Hematopoietic multipotent progenitor cell (in vitro differentiated cells): Measurements from ENCODE around the gene EGLN1. TPM values are rescaled to one million over a fixed set of nuclear protein-coding genes. Genes with fewer than 3 reads are reported as not detected.

Experiments used
- DNase-seq, 3 donors: peaks; one replicate each; pipeline ENCODE4 v3.0.0-alpha.2; 2011 to 2015; ENCODE audit warnings: low read depth in 2 of 3, low spot score in 2 of 3
- total RNA-seq: library from RNA; depleted of rRNA; stranded (reverse); fragments of >200 nt; gene quantifications from one replicate; pipeline ENCODE4 v1.2.3, GENCODE V29; 2012

The EGLN1 gene
- total RNA-seq, 1 donor: 12.4 TPM

DNA sequence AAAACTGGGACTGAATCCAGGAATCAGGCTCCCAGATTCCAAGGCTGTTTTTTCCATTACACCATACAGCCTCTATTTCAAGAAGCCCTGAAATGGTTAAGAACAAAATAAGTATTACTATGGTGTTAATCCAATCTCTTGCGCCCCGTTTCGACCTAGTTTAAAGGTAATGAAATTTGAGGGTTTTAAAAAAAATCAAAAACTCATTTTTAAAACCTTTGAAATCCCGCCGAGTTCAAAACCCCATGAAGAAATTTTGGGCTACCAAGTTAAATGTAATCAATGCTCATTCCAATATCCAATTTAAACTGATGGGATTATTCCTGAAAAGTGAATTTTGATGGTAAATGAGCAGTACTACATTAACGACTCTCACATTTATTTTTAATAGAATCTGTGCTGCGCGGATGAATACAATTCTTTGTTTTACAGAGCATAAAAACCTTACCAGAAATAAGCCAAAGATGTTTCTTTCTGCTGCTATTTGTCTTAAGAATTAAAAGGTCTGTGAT, 767 bp upstream of the EGLN1 start:
- no peak for DNase-seq

GRCh38 chr1:231421546-231421970, 529 bp downstream of the EGLN1 start:
- DNase-seq: peak in 1 of 3 donors; percentile 19

DNA sequence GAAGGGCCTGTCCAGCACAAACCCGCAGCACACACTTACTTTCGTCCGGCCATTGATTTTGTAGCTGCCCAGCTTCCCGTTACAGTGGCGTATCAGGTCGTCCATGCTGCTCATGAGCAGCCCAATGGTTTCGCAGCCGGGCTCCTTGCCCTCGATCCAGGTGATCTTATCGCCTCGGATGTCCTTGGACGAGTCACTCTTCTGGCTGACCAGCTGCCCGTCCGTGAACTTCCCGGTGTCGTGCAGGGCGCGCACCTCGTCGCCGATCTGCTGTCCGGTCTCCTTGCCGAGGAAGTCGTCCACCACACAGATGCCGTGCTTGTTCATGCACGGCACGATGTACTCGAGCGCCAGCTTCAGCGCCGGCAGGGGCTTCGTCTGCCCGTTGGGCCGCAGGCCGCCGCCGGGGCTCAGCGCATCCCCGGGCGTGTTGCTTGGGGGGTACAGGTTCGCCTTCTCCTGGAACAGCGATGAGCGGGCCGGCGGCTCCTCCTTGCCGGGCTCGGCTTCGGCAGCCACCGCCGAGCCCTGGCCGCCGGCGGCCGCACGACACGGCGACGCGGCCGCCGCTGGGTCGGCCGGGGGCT, 1.0 kb downstream of the EGLN1 start:
- DNase-seq: peak; percentile 21 to 42 (median 41)

DNA sequence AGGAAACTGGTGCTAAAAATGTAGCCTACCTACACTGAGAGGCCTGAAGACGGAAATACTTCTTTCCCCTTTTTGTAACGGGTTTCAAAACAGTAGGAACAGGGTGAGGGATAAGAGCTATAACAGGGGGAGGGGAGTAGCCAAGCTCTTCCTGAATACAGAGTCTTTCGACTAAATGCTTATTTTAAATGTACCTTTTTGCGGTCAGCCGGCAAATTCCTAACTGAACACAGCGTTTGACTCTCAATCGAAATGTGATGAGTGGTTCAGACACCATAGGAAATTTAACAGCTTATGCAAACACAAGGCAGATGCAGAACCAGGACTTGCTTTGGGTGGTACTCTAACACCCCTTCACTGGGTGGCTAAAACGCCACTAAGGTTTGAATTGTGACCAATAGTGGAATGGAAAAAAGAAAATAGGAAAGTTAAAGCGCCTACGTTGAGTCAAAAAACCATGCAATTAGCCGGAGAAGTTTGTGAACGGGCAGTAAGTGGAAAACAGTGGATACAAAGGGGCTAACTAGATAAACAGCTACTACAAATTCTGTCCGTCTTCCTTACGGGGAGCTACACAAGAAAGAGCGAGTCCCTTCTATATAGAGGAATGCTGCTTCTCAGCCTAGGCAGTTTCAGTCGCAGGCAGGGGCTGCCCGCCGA, 1.7 kb downstream of the EGLN1 start:
- DNase-seq: peak in 2 of 3 donors; percentile 2 to 14

GRCh38 chr1:231419738-231420298, 2.3 kb downstream of the EGLN1 start:
- DNase-seq: no peak

GRCh38 chr1:231419147-231419546, 2.9 kb downstream of the EGLN1 start:
- DNase-seq: no peak

DNA sequence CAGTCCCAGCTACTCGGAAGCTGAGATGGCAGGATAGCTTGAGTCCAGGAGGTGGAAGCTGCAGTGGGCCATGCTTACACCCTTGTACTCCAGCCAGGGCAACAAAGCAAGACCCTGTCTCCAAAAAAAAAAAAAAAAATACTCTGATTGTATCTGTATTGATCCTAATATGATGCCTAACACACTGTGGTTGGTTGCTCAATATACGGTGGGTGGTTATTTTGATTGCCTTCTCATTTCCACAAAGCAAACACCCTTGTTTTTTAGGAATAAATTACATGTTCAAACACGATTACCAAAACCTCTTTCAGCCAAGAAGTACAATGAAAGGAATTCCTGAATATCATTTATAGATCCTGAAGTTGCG, 3.4 kb downstream of the EGLN1 start:
- DNase-seq: no peak

- no peak for DNase-seq
These were observed 3.9 kb downstream of the EGLN1 start for GRCh38 chr1:231418101-231418740.

GRCh38 chr1:231417513-231417912, 4.6 kb downstream of the EGLN1 start:
- no peak for DNase-seq

DNA sequence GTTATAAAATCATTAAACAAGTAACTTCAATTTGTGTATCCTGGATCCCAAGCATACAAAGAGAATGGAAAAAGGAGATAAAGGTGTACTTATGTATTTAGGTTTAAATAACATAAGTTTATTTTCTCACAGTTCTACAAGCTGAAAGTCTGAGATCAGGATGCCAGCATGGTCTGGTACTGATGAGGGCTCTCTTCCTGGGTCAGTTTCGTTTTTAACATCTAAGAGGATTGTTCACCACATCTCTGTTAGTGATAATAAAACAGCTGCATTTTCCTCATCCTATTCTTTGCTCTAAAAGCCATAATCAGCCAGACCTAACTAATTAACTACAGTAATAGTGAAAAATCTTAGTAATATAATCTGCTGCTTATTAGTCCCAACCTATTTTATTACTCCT, 5.2 kb downstream of the EGLN1 start:
- no peak for DNase-seq

GRCh38 chr1:231415018-231415583, 7.0 kb downstream of the EGLN1 start:
- no peak for DNase-seq

DNA sequence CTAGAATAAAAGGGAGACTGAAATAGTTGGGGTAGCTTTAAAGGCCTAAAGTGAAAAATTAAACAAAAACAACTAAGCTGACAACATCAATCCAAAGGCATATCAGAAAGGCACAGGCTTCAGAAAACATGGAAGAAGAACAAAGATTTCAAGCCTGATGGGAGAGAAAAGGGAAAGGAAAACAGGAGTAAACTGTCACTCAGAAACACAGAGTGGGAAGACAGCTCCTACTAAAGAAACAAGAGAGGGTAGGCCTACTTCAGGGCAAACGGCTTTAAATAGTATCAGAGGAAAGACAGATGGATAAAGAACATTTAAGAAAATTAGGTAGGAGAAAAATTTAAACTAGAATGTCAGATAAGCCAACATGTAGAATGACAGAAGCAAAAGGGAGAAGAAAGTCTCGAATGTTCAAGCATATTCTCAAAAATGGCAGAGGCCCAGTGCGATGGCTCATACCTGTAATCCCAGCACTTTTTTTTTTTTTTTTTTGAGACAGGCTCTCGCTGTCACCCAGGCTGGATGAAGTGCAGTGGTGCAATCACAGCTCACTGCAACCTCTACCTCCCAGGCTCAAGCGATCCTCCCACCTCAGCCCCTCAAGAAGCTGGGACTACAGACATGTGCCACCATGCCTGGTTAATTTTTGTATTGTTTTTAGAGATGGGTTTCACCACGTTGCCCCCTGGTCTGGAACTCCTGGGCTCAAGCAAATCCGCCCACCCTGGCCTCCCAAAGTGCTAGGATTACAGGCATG, 7.6 kb downstream of the EGLN1 start:
- no peak for DNase-seq

DNA sequence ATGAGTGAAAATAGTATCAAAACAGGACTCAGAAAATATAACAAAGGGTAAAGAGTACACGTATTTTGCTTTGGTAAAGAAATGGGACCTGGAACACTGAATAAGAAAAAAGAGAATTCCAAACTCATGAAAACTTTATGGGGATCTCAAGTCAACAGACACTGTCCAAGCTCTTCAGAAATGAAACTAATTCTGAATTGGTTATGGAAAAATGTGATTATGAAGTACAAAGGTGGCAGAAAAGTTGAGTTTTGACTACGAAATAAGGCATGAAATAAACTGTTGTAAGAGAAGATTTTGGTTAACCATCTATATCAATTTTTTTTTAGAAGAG, 8.4 kb downstream of the EGLN1 start:
- no peak for DNase-seq

DNA sequence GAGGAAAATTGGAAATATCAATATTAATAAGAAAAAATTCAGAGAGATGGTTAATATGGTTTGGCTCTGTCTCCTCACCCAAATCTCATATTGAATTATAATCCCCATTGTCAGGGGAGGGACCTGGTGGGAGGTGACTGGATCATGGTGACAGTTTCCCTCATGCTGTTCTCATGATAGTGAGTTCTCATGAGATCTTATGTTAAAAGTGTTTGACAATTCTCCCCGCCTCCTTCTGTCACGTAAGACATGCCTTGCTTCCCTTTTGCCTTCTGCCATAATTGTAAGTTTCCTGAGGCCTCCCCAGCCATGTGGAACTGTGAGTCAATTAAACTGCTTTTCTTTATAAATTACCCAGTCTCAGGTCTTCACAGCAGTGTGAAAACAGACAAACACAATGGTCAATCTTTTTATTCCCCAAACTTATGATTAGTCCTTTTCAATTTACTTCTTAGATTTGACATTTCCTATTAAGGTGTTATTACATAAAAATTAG, 11.0 kb downstream of the EGLN1 start:
- no peak for DNase-seq

DNA sequence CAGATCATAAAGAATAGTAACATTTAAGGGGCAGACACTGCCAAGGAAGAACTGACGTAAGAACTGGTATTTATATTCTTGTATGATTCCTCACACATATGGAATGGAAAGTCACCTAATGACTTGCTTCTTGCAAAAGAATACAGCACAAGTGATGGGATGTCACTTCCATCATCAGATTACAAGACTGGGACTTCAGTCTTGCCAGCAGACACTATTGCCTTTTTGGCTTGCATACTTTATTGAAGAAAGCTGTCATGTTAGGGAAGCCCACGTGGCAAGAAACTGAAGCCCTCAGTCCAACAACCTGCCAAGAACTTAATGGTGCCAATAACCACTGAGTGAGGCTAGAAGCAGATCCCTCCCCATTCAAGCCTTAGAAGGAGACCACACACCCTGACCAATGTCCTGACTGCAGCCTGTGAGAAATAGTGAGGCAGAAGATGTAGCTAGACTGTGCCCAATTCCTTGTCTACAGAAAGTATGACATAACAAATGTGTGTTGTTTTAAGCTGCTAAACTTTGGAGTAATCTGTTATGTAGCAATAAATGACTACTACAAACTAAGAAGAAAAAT, 12.0 kb downstream of the EGLN1 start:
- no peak for DNase-seq

- no peak for DNase-seq
These were observed 13.5 kb downstream of the EGLN1 start for GRCh38 chr1:231408528-231409094.

- no peak for DNase-seq
These were observed 14.3 kb downstream of the EGLN1 start for GRCh38 chr1:231407547-231408396.

DNA sequence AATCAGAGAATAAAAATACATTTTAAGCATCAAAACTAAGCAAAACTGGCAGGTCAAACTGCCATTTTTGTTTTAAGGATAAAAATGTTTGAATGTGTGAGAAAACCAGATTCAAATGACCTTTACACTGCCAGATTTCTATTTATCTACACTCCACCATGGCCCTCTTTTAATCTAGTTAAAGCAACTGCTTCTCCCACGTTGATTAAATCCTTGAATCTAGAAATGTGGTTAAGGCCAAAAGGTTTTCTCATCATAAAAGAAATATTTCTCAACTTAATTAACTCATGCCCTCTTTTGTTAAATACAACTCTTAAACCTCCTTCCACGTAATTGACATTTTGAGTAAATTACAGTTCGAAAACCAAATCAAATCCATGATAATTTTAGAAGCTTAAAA, 15.0 kb downstream of the EGLN1 start:
- DNase-seq: no peak

DNA sequence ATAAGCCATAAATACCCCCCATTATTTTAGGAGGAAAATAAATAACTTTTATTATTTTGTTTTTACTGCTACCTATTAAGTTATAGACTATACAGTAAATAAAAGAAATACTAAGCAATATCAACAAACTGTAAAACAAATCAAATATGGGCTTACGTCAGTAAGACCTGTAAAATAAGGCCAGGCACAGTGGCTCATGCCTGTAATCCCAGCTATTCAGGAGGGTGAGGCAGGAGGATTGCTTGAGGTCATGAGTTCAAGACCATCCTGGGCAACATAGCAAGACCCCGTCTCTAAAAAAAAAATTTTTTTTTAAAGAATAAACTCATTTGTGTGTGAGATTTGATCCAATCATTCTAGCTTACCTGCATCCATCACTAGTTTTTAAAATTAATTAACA, 17.8 kb downstream of the EGLN1 start:
- DNase-seq: no peak
